ENCODE data around the gene SERPINA1. TPM values are rescaled to one million over a fixed set of nuclear protein-coding genes. Genes with fewer than 3 reads are reported as not detected.
"Not testable (repeated sequence)": the region's sequence is repeated elsewhere in the genome, so short reads cannot be mapped to it uniquely, and the experiment has no call there.

Gene SERPINA1
- total RNA-seq: 1 to 10 TPM in 2 of 8 experiments, under 1 TPM in 5, not detected in 1; 0.22 to 1.9 (median 0.87) TPM

- in situ Hi-C loops (cut with MboI; ENCODE audit: low pct_unique_long_range_greater_than_20kb in 2 of 9, low sequenced_read_pairs in 9 of 9, unreplicated experiment in 9 of 9): no loop called here
- ATAC-seq (replicated peaks in 6 of 8): peak in 2 of 8 experiments; percentile 30 to 41
- no peak within 1 kb of the TSS for H3K27ac ChIP-seq
- H3K4me3 ChIP-seq: no peak within 1 kb of the TSS
- 65 to 100% (median 78%) methylated on average over 1 to 9 of the region's 18 CpGs; no CpG with 5 or more reads in 4 of the 10 experiments for WGBS, 10 experiments
- peaks cover under 1 to 7% of the 10 kb centered on the region in 2 donors for H3K4me1 ChIP-seq (replicated peaks in 1 of 2)
Measured at GRCh38 chr14:94388384-94389103, at the start of gene SERPINA1. SERPINA1 (minus strand) TSS chr14:94388602; CDS start chr14:94383237, 5,365 bp downstream.

- in situ Hi-C loops (cut with MboI; ENCODE audit: low pct_unique_long_range_greater_than_20kb in 2 of 9, low sequenced_read_pairs in 9 of 9, unreplicated experiment in 9 of 9): no loop called here
- no peak for ATAC-seq (replicated peaks in 6 of 8)
- H3K4me1 ChIP-seq (replicated peaks in 1 of 2): peaks cover 0 to 2% of the 10 kb centered on the region in 2 donors
- H3K27ac ChIP-seq: no peak overlapping the region
- 40 to 100% (median 72%) methylated on average over 1 to 2 of the region's 2 CpGs for WGBS, 10 experiments
- H3K4me3 ChIP-seq: no peak overlapping the region
Measured at GRCh38 chr14:94428610-94429009, 40.2 kb upstream of the SERPINA1 start.

- peaks cover 0 to 2% of the 10 kb centered on the region in 2 donors for H3K4me1 ChIP-seq (replicated peaks in 1 of 2)
- peak in 1 of 8 experiments; percentile 26 for ATAC-seq (replicated peaks in 6 of 8)
- H3K27ac ChIP-seq: no peak overlapping the region
- in situ Hi-C loops (cut with MboI; ENCODE audit: low pct_unique_long_range_greater_than_20kb in 2 of 9, low sequenced_read_pairs in 9 of 9, unreplicated experiment in 9 of 9): no loop called here
- no peak overlapping the region for H3K4me3 ChIP-seq
- 0 to 68% (median 42%) methylated on average over 1 to 9 of the region's 9 CpGs for WGBS, 10 experiments
Measured at GRCh38 chr14:94427016-94427613, 38.7 kb upstream of the SERPINA1 start.

DNA sequence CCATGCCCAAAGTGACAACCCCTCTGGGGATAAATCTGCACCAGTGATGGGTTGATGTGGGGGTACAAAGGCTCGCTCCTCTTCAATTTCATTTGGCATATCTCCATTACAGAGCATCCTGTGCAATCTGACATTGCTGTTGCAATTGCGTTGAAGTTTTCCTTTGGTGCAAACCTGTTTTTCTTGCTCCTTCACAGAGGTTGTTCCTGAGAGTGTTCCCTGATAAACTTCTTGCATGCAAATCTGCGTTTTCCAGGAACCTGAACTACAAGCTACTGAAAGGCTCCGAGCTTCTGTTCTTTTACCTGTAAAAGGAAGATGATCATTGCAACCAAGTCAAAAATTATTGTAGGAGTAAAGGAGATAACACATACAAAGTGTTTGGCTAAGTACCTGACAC, 38.1 kb upstream of the SERPINA1 start:
- in situ Hi-C loops (cut with MboI; ENCODE audit: low pct_unique_long_range_greater_than_20kb in 2 of 9, low sequenced_read_pairs in 9 of 9, unreplicated experiment in 9 of 9): no loop called here
- WGBS, 10 experiments: 20 to 100% (median 83%) methylated on average over 1 to 4 of the region's 4 CpGs; no CpG with 5 or more reads in 1 of the 10 experiments

DNA sequence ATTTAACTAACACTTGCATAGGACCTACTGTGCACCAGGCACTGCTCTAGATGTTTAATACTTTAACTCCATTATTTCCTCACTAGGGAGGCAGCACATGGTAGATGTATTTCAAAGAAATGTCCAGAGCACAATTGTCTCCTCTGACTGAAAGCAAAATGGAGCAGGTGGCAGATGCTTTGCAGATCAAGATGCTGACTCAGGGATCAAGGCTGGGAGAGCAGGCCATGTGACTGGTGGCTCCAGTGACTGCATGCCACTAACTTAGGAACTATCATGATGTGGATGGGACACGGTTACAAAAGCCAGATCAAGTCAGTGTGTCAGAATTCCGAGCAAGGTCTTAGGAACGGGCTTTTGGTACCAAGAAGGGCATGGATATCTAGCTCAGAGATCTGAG, 36.0 kb upstream of the SERPINA1 start:
- Histone ChIP-seq H3K27ac (no peak overlapping the region), H3K4me3 (no peak overlapping the region), H3K4me1 (replicated peaks in 1 of 2) (peaks cover 0 to 2% of the 10 kb centered on the region in 2 donors)
- peak in 3 of 8 experiments; percentile 40 to 46 (median 42) for ATAC-seq (replicated peaks in 6 of 8)
- WGBS, 10 experiments: 12 to 100% (median 77%) methylated on average over 1 to 3 of the region's 3 CpGs; no CpG with 5 or more reads in 4 of the 10 experiments
- in situ Hi-C loops (cut with MboI; ENCODE audit: low pct_unique_long_range_greater_than_20kb in 2 of 9, low sequenced_read_pairs in 9 of 9, unreplicated experiment in 9 of 9): no loop called here

More for the DNA sequence above, 38.1 kb upstream of the SERPINA1 start:
- no peak overlapping the region for H3K27ac ChIP-seq
- peaks cover 0 to 2% of the 10 kb centered on the region in 2 donors for H3K4me1 ChIP-seq (replicated peaks in 1 of 2)
- no peak for ATAC-seq (replicated peaks in 6 of 8)
- no peak overlapping the region for H3K4me3 ChIP-seq

DNA sequence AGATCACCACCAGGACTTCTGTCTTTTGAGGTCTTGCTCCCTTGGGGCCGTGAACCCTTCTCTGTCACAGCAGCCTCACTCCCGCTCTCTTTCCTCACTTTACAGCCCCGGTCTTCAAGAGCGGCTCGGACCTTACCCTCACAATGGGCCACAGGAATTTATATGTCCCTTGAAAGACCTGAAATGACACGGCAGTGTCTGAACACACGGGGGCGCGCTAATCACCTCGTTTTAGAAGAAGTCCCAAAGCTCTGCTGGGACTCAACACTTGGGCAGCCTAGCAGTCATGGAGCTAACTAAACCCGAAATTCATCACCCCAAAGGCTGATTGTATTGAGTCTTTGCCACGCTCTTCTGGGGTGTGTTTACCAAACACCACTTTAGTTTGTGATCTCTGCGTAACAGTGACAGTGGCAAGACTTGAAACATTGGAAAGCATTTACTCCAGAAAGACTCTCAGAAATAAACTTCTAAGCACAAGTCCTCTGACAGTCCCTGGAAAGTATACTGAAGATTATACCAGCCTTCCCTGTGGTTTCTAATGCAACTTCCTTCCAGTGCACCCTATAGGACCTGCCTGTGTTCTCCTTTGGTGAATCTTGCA, 35.2 kb upstream of the SERPINA1 start:
- Histone ChIP-seq H3K4me1 (replicated peaks in 1 of 2) (peaks cover 0 to 2% of the 10 kb centered on the region in 2 donors), H3K27ac (no peak overlapping the region), H3K4me3 (no peak overlapping the region)
- WGBS, 10 experiments: 0 to 34% (median 11%) methylated on average over 1 to 12 of the region's 13 CpGs; no CpG with 5 or more reads in 3 of the 10 experiments
- in situ Hi-C loops (cut with MboI; ENCODE audit: low pct_unique_long_range_greater_than_20kb in 2 of 9, low sequenced_read_pairs in 9 of 9, unreplicated experiment in 9 of 9): no loop called here
- ATAC-seq (replicated peaks in 6 of 8): peak in 4 of 8 experiments; percentile 26 to 91 (median 86)

- Histone ChIP-seq H3K4me1 (replicated peaks in 1 of 2) (no peaks in the 10 kb centered on the region), H3K4me3 (no peak overlapping the region), H3K27ac (no peak overlapping the region)
- WGBS, 10 experiments: 48 to 100% (median 83%) methylated on average over 1 to 2 of the region's 2 CpGs; no CpG with 5 or more reads in 1 of the 10 experiments
- ATAC-seq (replicated peaks in 6 of 8): no peak
- in situ Hi-C loops (cut with MboI; ENCODE audit: low pct_unique_long_range_greater_than_20kb in 2 of 9, low sequenced_read_pairs in 9 of 9, unreplicated experiment in 9 of 9): no loop called here
Measured at GRCh38 chr14:94421316-94421715, 32.9 kb upstream of the SERPINA1 start.

GRCh38 chr14:94417497-94418205, 29.2 kb upstream of the SERPINA1 start:
- H3K4me1 ChIP-seq (replicated peaks in 1 of 2); H3K4me3 ChIP-seq; ATAC-seq (replicated peaks in 6 of 8); H3K27ac ChIP-seq; in situ Hi-C loops (cut with MboI; ENCODE audit: low pct_unique_long_range_greater_than_20kb in 2 of 9, low sequenced_read_pairs in 9 of 9, unreplicated experiment in 9 of 9): not testable (repeated sequence)
- WGBS, 10 experiments: no CpG with 5 or more reads among the region's 3 CpGs

- Histone ChIP-seq H3K4me1 (replicated peaks in 1 of 2) (peaks cover 10 to 15% of the 10 kb centered on the region in 2 donors), H3K4me3 (no peak overlapping the region), H3K27ac (no peak overlapping the region)
- in situ Hi-C loops (cut with MboI; ENCODE audit: low pct_unique_long_range_greater_than_20kb in 2 of 9, low sequenced_read_pairs in 9 of 9, unreplicated experiment in 9 of 9): no loop called here
- WGBS, 10 experiments: 45 to 100% (median 82%) methylated on average over 3 to 6 of the region's 8 CpGs; no CpG with 5 or more reads in 2 of the 10 experiments
- ATAC-seq (replicated peaks in 6 of 8): peak in 1 of 8 experiments; percentile 33
Measured at GRCh38 chr14:94412671-94413638, 24.6 kb upstream of the SERPINA1 start.

- Histone ChIP-seq H3K27ac (no peak overlapping the region), H3K4me3 (no peak overlapping the region), H3K4me1 (replicated peaks in 1 of 2) (peaks cover 20 to 23% of the 10 kb centered on the region in 2 donors)
- ATAC-seq (replicated peaks in 6 of 8): peak in 1 of 8 experiments; percentile 78
- in situ Hi-C loops (cut with MboI; ENCODE audit: low pct_unique_long_range_greater_than_20kb in 2 of 9, low sequenced_read_pairs in 9 of 9, unreplicated experiment in 9 of 9): no loop called here
- WGBS, 10 experiments: 0 to 56% (median 13%) methylated on average over 1 of the region's 1 CpG; no CpG with 5 or more reads in 5 of the 10 experiments
Measured at GRCh38 chr14:94411638-94412037, 23.2 kb upstream of the SERPINA1 start.

- H3K27ac ChIP-seq; in situ Hi-C loops (cut with MboI; ENCODE audit: low pct_unique_long_range_greater_than_20kb in 2 of 9, low sequenced_read_pairs in 9 of 9, unreplicated experiment in 9 of 9); ATAC-seq (replicated peaks in 6 of 8); H3K4me3 ChIP-seq: not testable (repeated sequence)
- H3K4me1 ChIP-seq (replicated peaks in 1 of 2): peaks cover 20 to 23% of the 10 kb centered on the region in 2 donors
- WGBS, 10 experiments: 76 to 100% (median 100%) methylated on average over 1 to 4 of the region's 5 CpGs; no CpG with 5 or more reads in 4 of the 10 experiments
Measured at GRCh38 chr14:94409430-94409829, 21.0 kb upstream of the SERPINA1 start.

Measured in motor neuron (in vitro differentiated cells).